Measurements from ENCODE around the gene SH3PXD2A. TPM values are rescaled to one million over a fixed set of nuclear protein-coding genes. Genes with fewer than 3 reads are reported as not detected.
A peak's percentile ranks its signal among the peaks of the same experiment; 100 is the strongest.

SH3PXD2A gene
- total RNA-seq = 67.3 TPM

GRCh38 chr10:103855424-103855823, at the start of gene SH3PXD2A:
TSS of gene SH3PXD2A (minus strand) at chr10:103855576. CDS start at chr10:103855266, 310 bp downstream.
- peak; percentile 79 for DNase-seq

GRCh38 chr10:103901299-103901698, 45.9 kb upstream of the SH3PXD2A start:
- no peak for DNase-seq

GRCh38 chr10:103899312-103899711, 43.9 kb upstream of the SH3PXD2A start:
- no peak for DNase-seq

GRCh38 chr10:103897241-103897774, 41.9 kb upstream of the SH3PXD2A start:
- no peak for DNase-seq

- DNase-seq = no peak
Measured at GRCh38 chr10:103896225-103896624, 40.8 kb upstream of the SH3PXD2A start.

- DNase-seq = no peak
Measured at GRCh38 chr10:103895411-103896186, 40.2 kb upstream of the SH3PXD2A start.

- peak; percentile 69 for DNase-seq
Measured at GRCh38 chr10:103894441-103894864, 39.1 kb upstream of the SH3PXD2A start.

- no peak for DNase-seq
Measured at GRCh38 chr10:103893817-103894216, 38.4 kb upstream of the SH3PXD2A start.

GRCh38 chr10:103892181-103892580, 36.8 kb upstream of the SH3PXD2A start:
- no peak for DNase-seq

- DNase-seq = no peak
Measured at GRCh38 chr10:103890688-103891087, 35.3 kb upstream of the SH3PXD2A start.

- no peak for DNase-seq
Measured at GRCh38 chr10:103890194-103890658, 34.9 kb upstream of the SH3PXD2A start.

- DNase-seq = no peak
Measured at GRCh38 chr10:103889121-103889720, 33.8 kb upstream of the SH3PXD2A start.

GRCh38 chr10:103888113-103888841, 32.9 kb upstream of the SH3PXD2A start:
- peak; percentile 84 for DNase-seq

GRCh38 chr10:103885617-103886016, 30.2 kb upstream of the SH3PXD2A start:
- no peak for DNase-seq

- DNase-seq = peak; percentile 82
Measured at GRCh38 chr10:103884681-103885139, 29.3 kb upstream of the SH3PXD2A start.

GRCh38 chr10:103882285-103883007, 27.1 kb upstream of the SH3PXD2A start:
- DNase-seq = no peak

- peak; percentile 67 for DNase-seq
Measured at GRCh38 chr10:103881416-103882284, 26.3 kb upstream of the SH3PXD2A start.

- no peak for DNase-seq
Measured at GRCh38 chr10:103879831-103880230, 24.5 kb upstream of the SH3PXD2A start.

- DNase-seq = no peak
Measured at GRCh38 chr10:103879409-103879808, 24.0 kb upstream of the SH3PXD2A start.

- DNase-seq = no peak
Measured at GRCh38 chr10:103877861-103878260, 22.5 kb upstream of the SH3PXD2A start.

- no peak for DNase-seq
Measured at GRCh38 chr10:103876155-103876554, 20.8 kb upstream of the SH3PXD2A start.
